UCSD-AML1 (cell line): ENCODE results near the gene MTHFD1L.
A peak's percentile ranks its signal among the peaks of the same experiment; 100 is the strongest.
"Not testable (repeated sequence)": the region's sequence is repeated elsewhere in the genome, so short reads cannot be mapped to it uniquely, and the experiment has no call there.

Experiments
- DNase-seq: peaks from one replicate; lab custom pipeline; 2025; ENCODE audit not compliant: unreplicated experiment; lab: John Stamatoyannopoulos, UW

MTHFD1L gene

DNA sequence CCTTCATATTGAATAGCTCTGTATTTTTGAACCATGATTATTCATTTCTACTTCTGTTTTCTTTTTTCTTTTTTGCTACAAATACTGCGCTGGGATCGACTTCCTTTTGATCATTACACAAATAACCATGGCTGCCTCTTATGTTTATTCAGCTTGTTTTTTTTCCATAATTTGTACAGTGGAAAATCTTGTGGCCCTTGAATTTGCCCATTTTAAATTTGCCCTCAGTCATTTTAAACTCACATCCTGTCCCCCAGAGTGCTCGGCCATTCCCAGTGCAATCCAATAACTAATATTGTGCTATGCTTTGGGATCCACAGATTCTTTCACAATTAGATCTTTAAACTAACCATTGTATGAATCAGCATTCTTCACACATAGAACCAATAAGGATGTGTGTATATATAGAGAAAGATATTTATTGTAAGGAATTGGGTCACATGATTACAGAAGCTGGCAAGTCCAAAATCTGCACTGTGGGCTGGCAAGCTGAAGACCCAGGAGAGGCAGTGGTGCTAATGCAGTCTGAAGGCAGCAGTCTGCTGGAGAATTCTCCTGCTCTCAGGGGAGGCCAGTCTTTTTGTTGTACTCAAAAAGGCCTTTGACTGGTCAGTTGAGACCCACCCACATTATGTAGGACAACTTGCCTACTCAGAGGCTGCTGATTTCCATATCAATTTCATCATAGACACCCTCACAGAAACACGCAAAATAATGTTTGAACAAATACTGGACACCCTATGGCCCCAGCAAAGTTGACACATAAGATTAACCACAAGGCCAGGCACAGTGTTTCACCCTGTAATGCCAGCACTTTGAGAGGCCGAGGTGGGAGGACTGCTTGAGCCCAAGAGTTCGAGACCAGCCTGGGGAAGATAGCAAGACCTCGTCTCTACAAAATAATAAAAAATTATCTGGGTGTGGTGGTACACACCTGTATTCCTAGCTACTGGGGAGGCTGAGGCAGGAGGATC is 147.1 kb downstream of the MTHFD1L start:
- DNase-seq: no peak

DNA sequence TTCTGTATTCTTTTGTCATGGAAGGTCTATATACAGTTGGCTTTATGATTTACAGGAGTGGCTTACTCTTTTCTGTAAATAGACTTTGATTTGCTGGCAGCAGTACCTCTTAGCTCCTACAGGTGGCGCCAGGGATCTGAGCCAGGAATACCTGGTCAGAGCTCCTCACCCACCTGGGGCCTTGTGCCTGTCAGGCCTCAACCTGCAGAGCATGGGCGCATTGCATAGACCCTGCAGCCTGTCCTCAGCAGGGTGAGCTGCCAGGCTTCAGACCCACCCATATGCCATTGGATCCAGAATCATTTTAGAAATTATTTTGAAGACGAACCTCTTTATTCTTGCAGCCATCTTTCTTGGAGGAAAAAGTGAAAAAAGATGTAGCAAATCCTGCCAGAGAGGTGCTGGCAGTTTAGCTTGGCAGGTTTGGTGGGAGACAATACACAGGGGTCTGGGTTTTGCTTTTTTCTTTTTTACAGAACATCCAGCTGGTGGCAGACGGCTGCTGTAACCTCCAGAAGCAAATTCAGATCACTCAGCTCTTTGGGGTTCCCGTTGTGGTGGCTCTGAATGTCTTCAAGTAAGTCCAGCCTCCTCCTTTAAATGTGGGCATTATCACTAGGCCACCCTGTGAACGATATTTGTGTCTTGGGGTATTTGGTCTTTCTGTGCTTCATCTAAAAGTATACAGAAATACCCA is 149.1 kb downstream of the MTHFD1L start:
- peak; percentile 35 for DNase-seq

DNA sequence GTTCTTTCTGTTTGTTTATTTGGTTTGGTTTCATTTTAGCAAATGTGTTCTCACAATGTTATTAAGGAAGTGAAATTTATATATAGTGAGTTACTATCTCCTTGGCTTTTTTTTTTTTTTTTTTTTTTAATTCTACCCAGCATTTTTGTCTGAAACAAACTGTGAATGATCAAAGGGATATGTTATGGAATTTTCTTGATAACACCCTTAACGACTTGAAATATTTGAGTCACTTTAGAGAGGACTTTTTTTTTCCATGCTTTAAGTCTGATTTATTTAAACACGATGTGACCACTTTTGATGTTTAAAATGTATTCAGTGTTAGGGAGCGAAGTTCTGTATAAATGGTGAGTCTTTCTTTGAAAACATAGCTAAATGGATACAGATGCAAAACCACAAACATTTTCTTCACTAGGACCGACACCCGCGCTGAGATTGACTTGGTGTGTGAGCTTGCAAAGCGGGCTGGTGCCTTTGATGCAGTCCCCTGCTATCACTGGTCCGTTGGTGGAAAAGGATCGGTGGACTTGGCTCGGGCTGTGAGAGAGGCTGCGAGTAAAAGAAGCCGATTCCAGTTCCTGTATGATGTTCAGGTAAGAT is 149.7 kb downstream of the MTHFD1L start:
- DNase-seq: no peak

DNA sequence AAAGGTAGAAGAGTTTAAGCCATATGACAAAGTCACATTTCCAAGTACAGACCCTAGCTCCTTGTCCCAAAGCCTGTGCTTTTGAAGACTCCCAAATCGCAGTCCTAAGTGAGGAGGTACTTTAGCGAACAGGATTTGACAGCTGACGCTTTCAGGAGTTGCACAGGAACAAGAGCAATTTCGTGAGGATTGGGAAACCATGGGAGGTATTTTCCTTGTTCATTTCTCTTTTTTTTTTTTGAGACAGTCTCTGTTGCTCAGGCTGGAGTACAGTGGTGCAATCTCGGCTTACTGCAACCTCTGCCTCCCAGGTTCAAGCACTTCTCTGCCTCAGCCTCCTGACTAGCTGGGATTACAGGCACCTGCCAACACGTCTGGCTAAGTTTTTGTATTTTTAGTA is 150.6 kb downstream of the MTHFD1L start:
- DNase-seq: no peak

DNA sequence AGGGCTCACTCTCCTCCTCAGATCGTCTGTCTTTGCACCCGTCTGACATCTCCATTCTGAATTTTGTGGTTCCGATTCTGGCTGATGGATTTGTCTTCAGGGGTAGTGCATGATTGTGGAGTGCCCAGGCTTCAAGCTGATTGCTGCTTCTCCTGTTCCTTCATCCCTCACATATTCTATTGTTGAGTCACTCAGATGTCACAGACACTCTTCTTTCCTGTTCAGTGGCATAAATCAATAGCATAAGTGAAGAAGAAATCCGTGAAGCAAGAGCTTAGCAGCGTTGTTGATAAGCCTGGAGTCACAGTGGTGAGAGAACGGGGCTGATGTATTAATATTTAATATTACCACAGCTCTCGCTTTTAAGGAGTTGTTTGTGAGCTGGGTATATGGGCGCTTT is 152.5 kb downstream of the MTHFD1L start:
- DNase-seq: no peak

DNA sequence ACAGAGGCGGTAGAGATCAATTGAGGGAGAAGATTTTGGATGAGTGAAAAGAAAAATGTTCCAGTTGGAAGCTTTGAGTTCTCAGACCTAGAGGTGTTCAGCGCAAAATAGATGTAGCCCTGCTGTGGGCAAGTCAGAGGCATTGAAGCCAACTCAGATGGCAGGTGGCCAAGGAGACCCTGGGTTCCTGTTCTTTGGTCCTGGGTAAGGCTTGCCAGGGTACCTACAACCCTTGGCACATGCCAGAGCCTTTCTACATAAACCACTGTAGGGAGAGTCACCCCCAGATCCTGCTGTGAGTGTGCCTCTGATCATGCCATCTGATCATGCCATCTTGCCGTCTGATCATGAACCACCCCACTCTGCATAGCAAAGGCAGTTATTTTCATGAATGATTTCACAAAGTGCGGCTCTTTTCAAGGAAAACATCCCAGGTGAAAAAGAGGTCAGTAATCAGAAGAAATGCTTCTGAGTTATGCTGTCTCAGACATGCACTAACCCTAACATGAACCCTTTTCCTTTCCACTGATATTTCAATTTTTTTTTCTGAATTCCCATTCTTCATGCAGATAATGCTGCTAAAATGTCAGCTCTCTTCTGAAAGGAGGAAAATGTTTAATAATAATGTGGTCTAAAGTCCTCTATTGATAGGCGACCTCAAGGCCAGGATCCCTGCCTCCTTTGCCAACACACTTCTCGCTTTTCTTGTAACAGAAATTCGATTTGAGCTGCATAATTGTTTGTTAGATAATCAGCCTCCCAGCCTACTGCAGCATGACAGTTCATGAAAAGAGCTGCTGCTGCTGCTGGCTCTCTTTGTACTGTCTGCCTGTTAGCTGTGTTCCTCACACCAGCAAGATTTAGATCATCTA is 153.6 kb downstream of the MTHFD1L start:
- no peak for DNase-seq

DNA sequence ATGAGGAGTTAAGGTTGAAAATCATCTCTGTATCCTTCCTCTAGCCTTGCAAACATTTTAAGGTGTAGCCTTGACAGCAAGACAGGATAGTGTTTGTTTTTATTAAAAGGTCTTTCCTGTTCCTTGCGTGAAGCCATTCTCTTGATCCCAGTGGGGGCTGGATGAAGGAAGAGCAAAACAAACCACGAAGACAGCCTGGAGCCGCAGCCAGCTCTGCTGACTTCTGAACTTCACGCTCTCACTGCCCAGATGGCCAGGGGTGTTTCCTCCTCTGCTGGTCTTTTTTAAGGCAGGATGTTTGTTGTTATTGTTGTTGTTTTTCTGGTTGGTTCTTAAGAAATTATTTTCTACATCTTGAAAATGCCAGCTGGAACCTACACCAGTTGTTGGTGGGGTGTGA is 156.4 kb downstream of the MTHFD1L start:
- no peak for DNase-seq

DNA sequence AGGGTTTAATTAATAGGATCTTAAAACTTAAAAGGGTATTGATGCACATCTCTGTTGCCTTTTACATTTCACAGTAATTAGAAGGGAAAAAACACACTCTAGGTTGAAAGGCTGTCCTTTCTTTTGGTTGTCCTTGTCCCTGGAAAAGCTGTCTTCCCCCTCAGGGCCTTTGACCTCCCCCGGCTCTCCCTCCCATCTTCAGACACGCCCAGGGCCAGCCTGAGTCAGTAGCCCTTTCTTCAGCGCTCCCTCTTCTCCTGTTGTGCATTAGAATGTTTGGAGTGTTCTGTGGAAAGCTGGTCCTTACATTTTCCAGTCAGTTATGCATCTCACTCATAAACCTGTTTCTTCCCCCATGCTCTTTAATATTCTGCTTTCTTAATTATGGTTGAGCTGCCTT is 157.0 kb downstream of the MTHFD1L start:
- DNase-seq: no peak

DNA sequence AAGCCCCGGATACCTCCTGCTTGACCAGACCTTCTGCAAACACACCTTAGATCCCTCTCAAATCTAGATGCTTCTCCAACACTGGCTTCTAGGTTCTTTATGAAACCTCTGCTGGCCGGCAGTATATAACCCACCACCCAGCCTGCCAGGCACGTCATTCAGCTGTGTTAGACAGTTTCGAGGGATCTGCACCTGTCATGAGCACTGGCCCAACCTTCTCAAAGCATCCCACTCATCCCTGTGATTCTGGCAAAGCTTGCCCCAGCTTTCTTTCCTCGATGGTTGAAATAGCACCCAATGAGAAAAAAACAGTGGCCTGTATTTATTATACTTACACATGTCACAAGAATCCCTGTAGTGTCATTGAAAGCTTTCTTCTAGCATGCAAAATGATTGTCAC is 157.8 kb downstream of the MTHFD1L start:
- DNase-seq: no peak

DNA sequence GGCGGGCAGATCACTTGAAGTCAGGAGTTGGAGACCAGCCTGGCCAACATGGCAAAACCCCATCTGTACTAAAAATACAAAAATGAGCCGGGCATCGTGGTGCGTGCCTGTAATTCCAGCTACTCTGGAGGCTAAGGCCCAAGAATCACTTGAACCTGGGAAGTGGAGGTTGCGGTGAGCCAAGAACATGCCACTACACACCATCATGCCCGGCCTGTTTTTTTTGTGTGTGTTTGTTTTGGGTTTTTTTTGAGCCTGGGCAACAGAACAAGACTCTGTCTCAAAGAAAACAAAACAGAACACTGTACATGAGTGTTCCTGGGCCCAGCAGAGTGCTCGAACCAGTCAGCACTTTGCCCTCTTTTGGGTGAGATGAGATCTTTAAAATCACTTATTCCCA is 159.1 kb downstream of the MTHFD1L start:
- no peak for DNase-seq

DNA sequence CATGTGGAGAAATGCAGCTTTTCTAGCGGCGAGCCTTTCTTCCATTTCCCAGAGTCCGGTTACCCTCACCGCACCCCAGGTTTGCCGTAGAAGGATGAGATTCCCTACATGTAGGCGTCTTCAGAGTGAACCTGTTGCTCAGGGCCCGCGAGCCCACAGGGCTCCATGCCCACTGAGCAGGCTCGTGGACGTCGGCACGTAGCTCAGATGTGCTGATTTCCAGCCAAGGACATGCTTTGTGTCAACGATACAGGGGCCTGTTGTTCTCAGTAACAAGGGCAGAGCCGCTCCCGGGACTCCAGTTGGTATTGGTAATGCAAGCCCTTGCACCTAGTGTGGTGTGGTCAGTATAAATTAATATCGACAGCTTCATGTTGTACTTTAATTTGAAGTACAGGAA is 159.6 kb downstream of the MTHFD1L start:
- DNase-seq: no peak

DNA sequence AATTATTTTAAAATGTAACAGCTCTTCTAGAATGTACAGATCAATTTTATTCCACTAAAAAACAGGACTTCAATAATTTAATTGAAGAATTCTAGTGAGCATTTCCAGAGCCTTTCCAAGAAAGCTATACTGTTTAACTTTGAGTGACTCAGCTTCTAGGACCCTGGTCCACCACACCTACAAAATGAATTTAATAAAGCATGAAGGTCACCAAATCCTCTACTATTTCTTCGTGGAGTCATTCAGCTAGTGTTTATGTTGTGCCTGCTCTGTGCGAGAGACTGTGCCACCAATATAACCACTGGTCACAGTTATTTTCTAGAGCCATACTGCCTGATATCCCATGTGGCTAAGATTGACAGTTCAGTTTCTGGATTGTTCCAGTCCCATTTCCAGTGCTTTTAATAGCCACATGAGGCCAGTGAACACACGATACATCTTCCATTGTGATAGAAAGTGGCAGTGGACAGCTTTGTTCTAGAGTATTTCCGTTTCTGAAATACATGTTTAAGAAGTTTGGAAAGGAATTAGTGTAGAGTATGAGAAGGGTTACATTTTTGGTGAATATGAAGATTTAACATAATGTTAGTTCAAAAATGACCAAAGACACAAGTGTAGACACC is 160.7 kb downstream of the MTHFD1L start:
- DNase-seq: no peak

DNA sequence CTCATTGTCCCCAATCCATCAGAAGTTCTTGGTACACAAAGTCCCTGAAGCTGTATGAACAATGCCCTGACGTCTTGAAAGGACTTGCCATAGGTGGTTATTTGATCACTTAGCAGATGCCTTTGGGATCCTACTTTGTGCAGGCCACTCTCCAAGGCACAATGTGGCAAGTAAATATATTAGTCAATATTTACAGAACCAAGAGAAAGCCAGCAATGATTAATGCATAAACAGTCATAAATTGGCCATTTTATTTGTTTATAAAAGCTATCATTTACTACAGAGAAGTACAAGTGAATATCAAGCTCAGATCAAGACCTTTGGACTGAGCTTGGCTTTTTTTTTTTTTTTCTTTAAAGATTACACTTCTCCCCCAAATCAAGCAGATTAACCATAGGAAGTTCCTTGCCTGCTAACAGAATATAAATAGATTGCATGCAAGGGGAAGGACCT is 161.8 kb downstream of the MTHFD1L start:
- no peak for DNase-seq

DNA sequence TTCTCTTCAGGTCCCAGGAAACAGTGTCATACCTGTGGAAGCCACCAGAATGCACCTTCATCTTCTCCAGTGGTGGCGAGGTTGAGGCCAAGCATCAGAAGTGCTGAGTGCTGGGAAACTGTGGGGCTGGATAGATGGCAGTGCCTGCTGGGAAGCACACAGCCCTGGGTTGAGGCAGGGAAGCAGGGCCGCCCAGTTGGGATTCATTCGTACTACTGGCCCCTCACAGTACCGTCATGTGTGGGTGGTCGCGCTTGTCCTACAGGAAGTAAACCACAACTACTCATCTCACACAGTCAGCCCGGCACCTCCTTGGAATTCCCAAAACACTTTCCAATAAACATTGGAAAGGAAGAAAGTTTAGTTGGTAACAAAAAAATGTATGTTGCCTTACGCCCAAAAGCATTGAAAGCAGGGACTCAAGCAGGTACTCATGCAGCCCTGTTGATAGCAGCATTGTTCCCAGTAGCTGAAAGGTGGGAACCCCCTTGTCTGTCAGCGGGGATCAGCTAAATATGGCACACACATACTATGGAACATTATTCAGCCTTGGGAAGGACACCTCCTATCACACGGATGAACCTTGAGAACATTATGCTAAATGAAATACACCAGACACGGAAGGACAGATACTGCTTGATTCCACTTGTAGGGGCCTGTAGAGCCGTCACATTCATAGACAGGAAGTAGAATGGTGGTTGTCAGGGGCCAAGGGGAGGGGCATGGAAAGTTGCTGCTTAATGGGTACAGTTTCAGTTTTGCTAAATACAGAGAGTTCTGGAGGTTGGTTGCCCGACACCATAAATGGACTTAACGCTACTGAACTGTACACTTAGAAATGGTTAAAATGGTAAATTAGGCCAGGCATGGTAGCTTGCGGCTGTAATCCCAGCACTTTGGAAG is 162.7 kb downstream of the MTHFD1L start:
- DNase-seq: no peak

DNA sequence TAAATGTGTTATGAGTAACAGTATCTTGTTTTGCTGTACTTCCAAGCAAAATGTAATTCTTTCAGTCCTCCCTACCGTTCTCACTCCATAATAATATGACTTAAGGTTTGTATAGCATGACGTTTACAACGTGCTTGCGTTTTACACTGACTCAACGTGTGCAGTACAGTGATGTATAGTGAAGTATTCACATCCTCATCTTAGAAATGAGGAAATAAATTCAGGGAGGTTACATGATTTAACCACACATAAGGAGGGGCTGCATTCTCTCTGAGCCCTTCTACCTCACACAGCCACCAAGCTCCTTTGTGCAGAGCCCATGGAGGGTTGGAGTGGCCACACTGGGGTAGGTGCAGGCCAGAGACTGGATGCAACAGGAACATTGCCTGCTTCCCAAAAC is 164.5 kb downstream of the MTHFD1L start:
- DNase-seq: no peak

DNA sequence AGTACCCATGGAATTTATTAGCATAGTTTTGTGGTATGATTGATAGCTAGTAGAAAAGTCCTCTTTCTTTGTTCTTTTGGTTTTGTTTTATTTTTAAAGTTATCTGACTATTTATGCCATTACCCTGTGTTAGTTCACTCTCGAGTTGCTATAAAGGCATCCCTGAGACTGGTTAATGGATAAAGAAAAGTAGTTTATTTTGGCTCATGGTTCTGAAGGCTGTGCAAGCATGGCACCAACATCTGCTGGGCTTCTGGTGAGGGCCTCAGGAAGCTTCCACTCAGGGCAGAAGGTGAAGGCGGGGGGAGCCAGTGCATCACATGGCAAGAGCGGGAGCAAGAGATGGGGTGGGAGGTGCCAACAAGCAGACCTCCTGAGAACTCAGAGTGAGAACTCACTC is 166.5 kb downstream of the MTHFD1L start:
- no peak for DNase-seq

DNA sequence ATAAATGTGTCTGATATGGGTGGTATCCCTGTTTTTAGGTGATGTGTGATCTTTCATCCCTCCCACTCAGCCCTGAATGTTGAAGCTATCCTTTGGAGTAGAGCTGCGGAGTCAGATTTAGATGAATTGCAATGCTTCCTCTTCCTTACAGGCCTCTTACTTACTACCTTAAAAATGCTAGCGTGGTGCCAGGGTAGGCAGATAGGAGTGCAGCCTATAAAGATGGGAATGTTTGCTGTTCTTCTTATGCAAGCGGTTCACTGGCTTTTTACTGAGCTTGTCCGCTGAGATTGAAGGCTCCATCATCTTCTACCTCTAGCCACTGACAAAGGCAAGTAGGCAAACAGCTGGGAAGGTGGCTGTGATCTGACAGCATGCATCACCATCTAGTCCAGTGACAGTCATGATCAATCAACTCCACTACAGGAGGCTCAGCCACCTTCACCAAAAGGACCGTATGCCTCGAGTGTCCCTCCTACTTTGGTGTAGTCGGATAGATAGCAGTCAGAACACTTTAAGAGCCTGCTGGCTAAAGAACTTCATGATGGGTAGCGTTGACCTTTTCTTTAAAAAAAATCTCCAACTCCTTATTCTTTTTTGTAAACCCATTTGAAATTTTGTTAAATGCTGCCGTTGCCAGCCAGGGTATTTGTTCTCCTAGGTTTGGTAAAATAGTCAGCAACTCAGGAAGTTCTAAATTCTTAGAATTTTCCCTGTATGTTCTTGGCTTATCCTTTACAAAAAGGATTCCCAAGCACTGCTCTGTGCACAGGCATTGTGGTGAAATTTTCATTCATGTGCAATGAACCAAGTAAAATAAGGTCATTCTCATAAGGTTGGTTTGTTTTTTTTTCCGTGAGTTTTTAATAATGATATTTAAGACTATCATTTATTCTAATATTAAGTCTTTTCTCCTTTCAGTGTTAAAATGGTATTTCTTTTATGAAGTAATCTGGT is 169.6 kb downstream of the MTHFD1L start:
- DNase-seq: no peak

DNA sequence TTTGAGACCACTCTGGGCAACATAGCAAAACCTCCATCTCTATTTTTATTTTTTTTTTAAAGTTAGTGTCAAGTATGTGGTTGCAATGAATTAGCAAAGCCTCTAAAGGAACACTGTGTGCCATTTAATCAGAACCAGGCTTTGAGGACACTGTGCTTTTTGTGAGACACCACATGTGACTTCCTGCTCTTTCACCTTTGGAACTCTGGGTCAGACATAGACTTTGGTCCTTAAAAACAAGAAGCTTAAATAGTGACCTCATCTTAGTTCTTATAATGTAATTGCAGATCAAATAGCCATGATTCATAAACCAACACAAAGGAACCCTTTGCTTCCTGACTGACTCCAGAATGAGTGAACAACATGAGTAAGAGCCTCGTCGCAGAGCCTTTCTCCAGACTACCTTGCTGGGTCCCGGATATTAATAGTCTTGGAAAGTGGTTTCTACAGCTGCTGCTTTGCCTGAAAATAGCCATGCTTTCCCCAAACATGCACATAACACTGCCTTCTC is 170.8 kb downstream of the MTHFD1L start:
- not testable (repeated sequence) for DNase-seq
